Parathyroid adenoma (tissue), 2 donors: ENCODE results near the gene LINGO4.

Experiments used
- H2AFZ ChIP-seq: fragments of 300-600 bp; sonication (generic); one replicate; pipeline ENCODE4 v1.7.0; 2017; ENCODE audit warnings: antibody characterized with exemption, mild to moderate bottlenecking
- H3K27ac ChIP-seq: fragments of 300-600 bp; sonication (generic); one replicate; pipeline ENCODE4 v1.7.0; 2017
- H3K27me3 ChIP-seq: fragments of 300-600 bp; sonication (generic); one replicate; pipeline ENCODE4 v1.7.0; 2017; ENCODE audit warnings: low read length; ENCODE audit not compliant: control insufficient read depth, insufficient read depth
- H3K36me3 ChIP-seq: fragments of 300-600 bp; sonication (generic); one replicate; pipeline ENCODE4 v1.7.0; 2017; ENCODE audit warnings: low read length; ENCODE audit not compliant: control insufficient read depth, insufficient read depth
- H3K4me1 ChIP-seq: fragments of 300-600 bp; sonication (generic); one replicate; pipeline ENCODE4 v1.7.0; 2017; ENCODE audit warnings: control low read depth
- H3K4me2 ChIP-seq: fragments of 300-600 bp; sonication (generic); one replicate; pipeline ENCODE4 v1.7.0; 2017; ENCODE audit warnings: low read length
- H3K4me3 ChIP-seq: fragments of 300-600 bp; sonication (generic); one replicate; pipeline ENCODE4 v1.7.0; 2017; ENCODE audit warnings: low read depth, low read length
- H3K79me2 ChIP-seq: fragments of 300-600 bp; sonication (generic); one replicate; pipeline ENCODE4 v1.7.0; 2017; ENCODE audit warnings: control low read depth
- H3K9ac ChIP-seq: fragments of 300-600 bp; sonication (generic); one replicate; pipeline ENCODE4 v1.7.0; 2017; ENCODE audit warnings: mild to moderate bottlenecking
- H3K9me3 ChIP-seq: fragments of 300-600 bp; sonication (generic); one replicate; pipeline ENCODE4 v1.7.0; 2017; ENCODE audit warnings: low read length; ENCODE audit not compliant: control insufficient read depth
- CTCF ChIP-seq: fragments of 300-600 bp; sonication (generic); IDR thresholded peaks from one replicate; pipeline ENCODE4 v1.7.0; 2017; ENCODE audit warnings: antibody characterized with exemption, mild to moderate bottlenecking
- donor health status: primary hyperparathyroidism.

LINGO4 gene

GRCh38 chr1:151814971-151815545 is 9.8 kb upstream of the LINGO4 start:
- Histone ChIP-seq H3K27ac (no peak overlapping the region), H3K4me2 (no peak overlapping the region), H2AFZ (no peak overlapping the region), H3K9me3 (no peaks in the 10 kb centered on the region), H3K27me3 (no peaks in the 10 kb centered on the region), H3K4me3 (no peak overlapping the region), H3K79me2 (peaks cover 2% of the 10 kb centered on the region), H3K9ac (no peak overlapping the region), H3K36me3 (no peaks in the 10 kb centered on the region), H3K4me1 (no peaks in the 10 kb centered on the region)
- TF ChIP-seq CTCF, result no peak

- no peaks in the 10 kb centered on the region for H3K9me3 ChIP-seq
- no peak overlapping the region for H3K9ac ChIP-seq
- no peaks in the 10 kb centered on the region for H3K79me2 ChIP-seq
- H2AFZ ChIP-seq, result no peak overlapping the region
- no peak overlapping the region for H3K27ac ChIP-seq
- no peak overlapping the region for H3K4me3 ChIP-seq
- H3K4me2 ChIP-seq, result no peak overlapping the region
- TF ChIP-seq CTCF, result no peak
- no peaks in the 10 kb centered on the region for H3K4me1 ChIP-seq
- H3K27me3 ChIP-seq, result no peaks in the 10 kb centered on the region
- H3K36me3 ChIP-seq, result no peaks in the 10 kb centered on the region
Observed at GRCh38 chr1:151814426-151814825, 9.2 kb upstream of the LINGO4 start.

- Histone ChIP-seq H2AFZ (no peak overlapping the region), H3K9me3 (no peaks in the 10 kb centered on the region), H3K27me3 (no peaks in the 10 kb centered on the region), H3K9ac (no peak overlapping the region), H3K79me2 (no peaks in the 10 kb centered on the region), H3K36me3 (no peaks in the 10 kb centered on the region), H3K4me1 (no peaks in the 10 kb centered on the region), H3K27ac (no peak overlapping the region), H3K4me2 (no peak overlapping the region), H3K4me3 (no peak overlapping the region)
- no peak for TF ChIP-seq CTCF
Observed at GRCh38 chr1:151813271-151813977, 8.2 kb upstream of the LINGO4 start.

- Histone ChIP-seq H3K27ac (no peak overlapping the region), H3K4me3 (no peak overlapping the region), H2AFZ (no peak overlapping the region), H3K9me3 (no peaks in the 10 kb centered on the region), H3K27me3 (no peaks in the 10 kb centered on the region), H3K36me3 (no peaks in the 10 kb centered on the region), H3K79me2 (no peaks in the 10 kb centered on the region), H3K4me1 (no peaks in the 10 kb centered on the region), H3K9ac (no peak overlapping the region), H3K4me2 (no peak overlapping the region)
- TF ChIP-seq CTCF, result no peak
Observed at GRCh38 chr1:151811181-151811580, 6.0 kb upstream of the LINGO4 start.
